ENCODE results near the gene C1orf226.
"Not testable (repeated sequence)": the region's sequence is repeated elsewhere in the genome, so short reads cannot be mapped to it uniquely, and the experiment has no call there.

Gene C1orf226

GRCh38 chr1:162416215-162416614 lies 34.7 kb downstream of the C1orf226 start:
- ATAC-seq, result no peak
- TF ChIP-seq SNAI2 (CRISPR knock-in tag; IDR thresholded peaks at IDR 0.05), result no peak
- TF ChIP-seq, protein P1, sequence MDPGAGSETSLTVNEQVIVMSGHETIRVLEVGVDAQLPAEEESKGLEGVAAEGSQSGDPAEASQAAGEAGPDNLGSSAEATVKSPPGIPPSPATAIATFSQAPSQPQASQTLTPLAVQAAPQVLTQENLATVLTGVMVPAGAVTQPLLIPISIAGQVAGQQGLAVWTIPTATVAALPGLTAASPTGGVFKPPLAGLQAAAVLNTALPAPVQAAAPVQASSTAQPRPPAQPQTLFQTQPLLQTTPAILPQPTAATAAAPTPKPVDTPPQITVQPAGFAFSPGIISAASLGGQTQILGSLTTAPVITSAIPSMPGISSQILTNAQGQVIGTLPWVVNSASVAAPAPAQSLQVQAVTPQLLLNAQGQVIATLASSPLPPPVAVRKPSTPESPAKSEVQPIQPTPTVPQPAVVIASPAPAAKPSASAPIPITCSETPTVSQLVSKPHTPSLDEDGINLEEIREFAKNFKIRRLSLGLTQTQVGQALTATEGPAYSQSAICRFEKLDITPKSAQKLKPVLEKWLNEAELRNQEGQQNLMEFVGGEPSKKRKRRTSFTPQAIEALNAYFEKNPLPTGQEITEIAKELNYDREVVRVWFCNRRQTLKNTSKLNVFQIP (CRISPR knock-in tag; IDR thresholded peaks at IDR 0.05; ENCODE audit: borderline replicate concordance, low read depth), result no peak
- TF ChIP-seq ZFP3 (CRISPR knock-in tag; IDR thresholded peaks at IDR 0.05), result no peak
- no peak for TF ChIP-seq BACH2 (CRISPR knock-in tag; IDR thresholded peaks at IDR 0.05; ENCODE audit: borderline replicate concordance)
- no peak for TF ChIP-seq TSHZ2 (CRISPR knock-in tag; IDR thresholded peaks at IDR 0.05)
- TF ChIP-seq ARNTL (CRISPR knock-in tag; IDR thresholded peaks at IDR 0.05; ENCODE audit: borderline replicate concordance, low read depth), result no peak
- TF ChIP-seq GLIS3 (CRISPR knock-in tag; IDR thresholded peaks at IDR 0.05), result no peak
- TF ChIP-seq, protein P2, sequence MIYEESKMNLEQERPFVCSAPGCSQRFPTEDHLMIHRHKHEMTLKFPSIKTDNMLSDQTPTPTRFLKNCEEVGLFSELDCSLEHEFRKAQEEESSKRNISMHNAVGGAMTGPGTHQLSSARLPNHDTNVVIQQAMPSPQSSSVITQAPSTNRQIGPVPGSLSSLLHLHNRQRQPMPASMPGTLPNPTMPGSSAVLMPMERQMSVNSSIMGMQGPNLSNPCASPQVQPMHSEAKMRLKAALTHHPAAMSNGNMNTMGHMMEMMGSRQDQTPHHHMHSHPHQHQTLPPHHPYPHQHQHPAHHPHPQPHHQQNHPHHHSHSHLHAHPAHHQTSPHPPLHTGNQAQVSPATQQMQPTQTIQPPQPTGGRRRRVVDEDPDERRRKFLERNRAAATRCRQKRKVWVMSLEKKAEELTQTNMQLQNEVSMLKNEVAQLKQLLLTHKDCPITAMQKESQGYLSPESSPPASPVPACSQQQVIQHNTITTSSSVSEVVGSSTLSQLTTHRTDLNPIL (CRISPR knock-in tag; IDR thresholded peaks at IDR 0.05; ENCODE audit: low read depth), result no peak
- TF ChIP-seq PPARA (CRISPR knock-in tag; IDR thresholded peaks at IDR 0.05; ENCODE audit: borderline replicate concordance), result no peak
- TF ChIP-seq TOX (CRISPR knock-in tag; IDR thresholded peaks at IDR 0.05; ENCODE audit: borderline replicate concordance), result no peak
- TF ChIP-seq ZFP30 (CRISPR knock-in tag; IDR thresholded peaks at IDR 0.05), result no peak
- no peak for TF ChIP-seq RARB (CRISPR knock-in tag; IDR thresholded peaks at IDR 0.05)
- TF ChIP-seq, protein P3, sequence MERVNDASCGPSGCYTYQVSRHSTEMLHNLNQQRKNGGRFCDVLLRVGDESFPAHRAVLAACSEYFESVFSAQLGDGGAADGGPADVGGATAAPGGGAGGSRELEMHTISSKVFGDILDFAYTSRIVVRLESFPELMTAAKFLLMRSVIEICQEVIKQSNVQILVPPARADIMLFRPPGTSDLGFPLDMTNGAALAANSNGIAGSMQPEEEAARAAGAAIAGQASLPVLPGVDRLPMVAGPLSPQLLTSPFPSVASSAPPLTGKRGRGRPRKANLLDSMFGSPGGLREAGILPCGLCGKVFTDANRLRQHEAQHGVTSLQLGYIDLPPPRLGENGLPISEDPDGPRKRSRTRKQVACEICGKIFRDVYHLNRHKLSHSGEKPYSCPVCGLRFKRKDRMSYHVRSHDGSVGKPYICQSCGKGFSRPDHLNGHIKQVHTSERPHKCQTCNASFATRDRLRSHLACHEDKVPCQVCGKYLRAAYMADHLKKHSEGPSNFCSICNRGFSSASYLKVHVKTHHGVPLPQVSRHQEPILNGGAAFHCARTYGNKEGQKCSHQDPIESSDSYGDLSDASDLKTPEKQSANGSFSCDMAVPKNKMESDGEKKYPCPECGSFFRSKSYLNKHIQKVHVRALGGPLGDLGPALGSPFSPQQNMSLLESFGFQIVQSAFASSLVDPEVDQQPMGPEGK (CRISPR knock-in tag; IDR thresholded peaks at IDR 0.05; ENCODE audit: borderline replicate concordance), result no peak
- TF ChIP-seq ZNF70 (CRISPR knock-in tag; IDR thresholded peaks at IDR 0.05), result no peak
- TF ChIP-seq OSR1 (CRISPR knock-in tag; IDR thresholded peaks at IDR 0.05), result no peak
- TF ChIP-seq ESRRG (CRISPR knock-in tag; IDR thresholded peaks at IDR 0.05), result no peak
- TF ChIP-seq CSRNP3 (CRISPR knock-in tag; IDR thresholded peaks at IDR 0.05), result no peak

DNA sequence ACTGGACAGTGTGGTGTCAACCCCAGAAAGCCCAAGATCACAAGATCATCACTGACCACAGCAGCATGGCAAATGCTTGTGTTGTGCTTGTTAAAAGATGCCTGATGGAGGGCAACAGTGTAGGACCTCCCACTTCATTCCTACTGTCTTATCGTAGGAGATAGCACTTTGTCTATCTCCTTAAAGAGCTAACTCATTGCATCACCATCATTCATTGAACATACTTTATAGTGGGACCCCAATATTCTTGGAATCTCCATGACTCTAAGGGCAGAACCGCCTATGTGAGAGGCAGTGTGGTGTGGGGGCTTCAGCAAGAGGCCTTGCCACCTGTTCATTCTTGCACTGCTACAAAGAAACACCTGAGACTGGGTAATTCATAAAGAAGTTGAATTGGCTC lies 35.4 kb downstream of the C1orf226 start:
- no peak for ATAC-seq
- no peak for TF ChIP-seq CSDC2 (CRISPR knock-in tag; IDR thresholded peaks at IDR 0.05)
- no peak for TF ChIP-seq TCF4 (CRISPR knock-in tag; IDR thresholded peaks at IDR 0.05; ENCODE audit: borderline replicate concordance)
- no peak for TF ChIP-seq ESRRG (CRISPR knock-in tag; IDR thresholded peaks at IDR 0.05)
- no peak for TF ChIP-seq ZNF70 (CRISPR knock-in tag; IDR thresholded peaks at IDR 0.05)
- no peak for TF ChIP-seq PPARA (CRISPR knock-in tag; IDR thresholded peaks at IDR 0.05; ENCODE audit: borderline replicate concordance)
- TF ChIP-seq GLIS3 (CRISPR knock-in tag; IDR thresholded peaks at IDR 0.05), result no peak
- TF ChIP-seq ZC3H10 (CRISPR knock-in tag; IDR thresholded peaks at IDR 0.05), result no peak

- no peak for ATAC-seq
- TF ChIP-seq, protein P1 (CRISPR knock-in tag; IDR thresholded peaks at IDR 0.05; ENCODE audit: borderline replicate concordance, low read depth), result no peak
- TF ChIP-seq BACH2 (CRISPR knock-in tag; IDR thresholded peaks at IDR 0.05; ENCODE audit: borderline replicate concordance) (no peak), OSR1 (CRISPR knock-in tag; IDR thresholded peaks at IDR 0.05) (no peak), TCF4 (CRISPR knock-in tag; IDR thresholded peaks at IDR 0.05; ENCODE audit: borderline replicate concordance) (no peak), SNAI2 (CRISPR knock-in tag; IDR thresholded peaks at IDR 0.05) (no peak), CSRNP3 (CRISPR knock-in tag; IDR thresholded peaks at IDR 0.05) (no peak), ZNF565 (CRISPR knock-in tag; conservative IDR thresholded peaks at IDR 0.05; ENCODE audit: low read depth) (no peak), ZNF8 (CRISPR knock-in tag; IDR thresholded peaks at IDR 0.05) (no peak), ARNTL (CRISPR knock-in tag; IDR thresholded peaks at IDR 0.05; ENCODE audit: borderline replicate concordance, low read depth) (no peak), PPARA (CRISPR knock-in tag; IDR thresholded peaks at IDR 0.05; ENCODE audit: borderline replicate concordance) (no peak), GLIS3 (CRISPR knock-in tag; IDR thresholded peaks at IDR 0.05) (no peak), ZFP3 (CRISPR knock-in tag; IDR thresholded peaks at IDR 0.05) (no peak), TOX (CRISPR knock-in tag; IDR thresholded peaks at IDR 0.05; ENCODE audit: borderline replicate concordance) (no peak)
- TF ChIP-seq, protein P2 (CRISPR knock-in tag; IDR thresholded peaks at IDR 0.05; ENCODE audit: low read depth), result no peak
Measured at GRCh38 chr1:162417650-162418049, 36.1 kb downstream of the C1orf226 start.

GRCh38 chr1:162418584-162418983 lies 37.1 kb downstream of the C1orf226 start:
- ATAC-seq, result not testable (repeated sequence)

Measured in SK-N-SH treated with all-trans-retinoic acid at 6 μM for 48 hours (cell line).